IPS-NIHi11 (cell line): ENCODE measurements around the gene PLAAT2.
"Not testable (repeated sequence)": the region's sequence is repeated elsewhere in the genome, so short reads cannot be mapped to it uniquely, and the experiment has no call there.

Experiments
- DNase-seq: peaks from one replicate; pipeline ENCODE4 v3.0.0; 2012; ENCODE audit warnings: mixed read lengths, low spot score

The PLAAT2 gene

DNA sequence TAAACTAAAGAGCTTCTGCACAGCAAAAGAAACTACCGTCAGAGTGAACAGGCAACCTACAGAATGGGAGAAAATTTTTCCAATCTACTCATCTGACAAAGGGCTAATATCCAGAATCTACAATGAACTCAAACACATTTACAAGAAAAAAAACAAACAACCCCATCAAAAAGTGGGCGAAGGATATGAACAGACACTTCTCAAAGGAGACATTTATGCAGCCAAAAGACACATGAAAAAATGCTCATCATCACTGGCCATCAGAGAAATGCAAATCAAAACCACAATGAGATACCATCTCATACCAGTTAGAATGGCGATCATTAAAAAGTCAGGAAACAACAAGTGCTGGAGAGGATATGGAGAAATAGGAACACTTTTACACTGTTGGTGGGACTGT is 15.7 kb upstream of the PLAAT2 start:
- not testable (repeated sequence) for DNase-seq

DNA sequence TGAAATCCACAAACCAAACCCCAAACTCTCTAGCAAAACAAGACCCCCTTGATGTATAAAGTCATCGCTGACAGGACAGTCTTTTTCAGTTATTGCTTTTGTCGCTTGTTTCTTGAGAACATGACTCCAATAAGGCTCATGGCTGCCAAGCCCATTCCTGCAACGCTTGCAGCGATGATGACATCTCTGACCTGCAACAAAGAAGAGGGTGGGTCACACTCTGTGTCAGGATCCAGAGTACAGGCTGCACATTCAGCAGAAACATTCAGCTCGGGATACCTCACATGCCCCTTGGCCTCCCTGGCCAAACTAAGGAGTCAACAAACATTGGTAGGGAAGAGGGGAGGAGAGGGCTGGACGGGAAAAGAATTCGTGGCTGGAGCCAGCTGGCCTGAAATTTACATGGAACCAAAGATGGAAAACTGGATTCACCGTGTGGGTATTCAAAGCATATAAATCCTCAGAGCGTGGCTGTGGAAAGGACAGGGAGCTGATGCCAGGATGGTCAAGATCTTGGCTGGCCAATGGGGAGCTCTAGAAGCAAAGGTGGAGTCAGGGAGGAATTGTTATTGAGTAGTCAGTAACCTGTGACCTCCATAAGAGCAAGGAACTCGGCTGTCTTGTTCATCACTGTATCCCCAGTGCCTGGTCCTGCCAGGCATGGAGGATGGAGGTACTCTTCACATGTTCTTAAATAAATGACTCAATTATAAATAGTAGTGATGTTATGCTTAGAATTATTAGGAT is 11.8 kb upstream of the PLAAT2 start:
- DNase-seq = no peak

DNA sequence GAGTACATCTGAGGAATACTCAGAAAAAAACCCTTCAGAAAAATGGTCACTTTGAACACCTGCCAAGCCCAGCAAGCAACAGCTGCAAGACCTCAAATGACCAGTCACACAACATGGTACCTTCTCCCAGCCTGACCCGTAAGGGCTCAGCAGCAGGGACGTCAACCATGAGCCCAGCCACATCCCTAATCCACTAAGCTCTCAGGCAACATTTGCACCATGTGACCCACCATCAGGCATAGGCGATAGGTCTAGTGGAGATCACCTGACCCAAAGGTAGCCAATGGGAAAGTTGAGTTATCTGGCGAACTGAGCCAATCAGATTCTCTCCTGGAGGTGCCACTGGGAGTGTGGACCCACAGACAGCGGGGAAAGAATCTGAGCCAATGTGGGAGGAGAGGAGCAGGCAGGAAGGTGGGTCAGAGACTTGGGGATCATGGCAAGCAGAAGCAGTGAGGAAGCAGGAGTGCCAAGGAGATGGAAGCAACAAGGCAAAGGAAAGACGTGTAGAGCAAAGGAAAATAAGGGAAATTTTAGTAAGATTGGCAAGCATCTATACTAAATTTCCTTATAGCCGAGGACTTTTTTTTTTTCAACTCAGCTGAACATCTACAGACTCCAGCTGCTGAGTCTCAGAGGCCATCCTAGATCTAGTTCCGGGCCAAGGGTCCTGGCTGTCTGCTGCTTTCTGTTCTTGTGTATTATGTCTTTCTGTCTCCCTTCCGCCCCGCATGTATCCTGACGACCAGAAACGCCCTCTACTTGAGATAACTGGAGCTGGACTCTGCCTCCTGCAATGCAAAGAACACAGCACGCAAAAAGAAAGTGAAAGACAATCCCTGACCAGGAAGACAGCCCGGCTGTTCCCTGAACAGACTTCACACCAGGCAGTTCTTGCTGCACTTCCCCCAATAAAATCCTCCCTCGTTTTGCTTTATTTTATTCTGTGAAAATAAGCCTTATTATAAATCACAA is 11.0 kb upstream of the PLAAT2 start:
- no peak for DNase-seq

DNA sequence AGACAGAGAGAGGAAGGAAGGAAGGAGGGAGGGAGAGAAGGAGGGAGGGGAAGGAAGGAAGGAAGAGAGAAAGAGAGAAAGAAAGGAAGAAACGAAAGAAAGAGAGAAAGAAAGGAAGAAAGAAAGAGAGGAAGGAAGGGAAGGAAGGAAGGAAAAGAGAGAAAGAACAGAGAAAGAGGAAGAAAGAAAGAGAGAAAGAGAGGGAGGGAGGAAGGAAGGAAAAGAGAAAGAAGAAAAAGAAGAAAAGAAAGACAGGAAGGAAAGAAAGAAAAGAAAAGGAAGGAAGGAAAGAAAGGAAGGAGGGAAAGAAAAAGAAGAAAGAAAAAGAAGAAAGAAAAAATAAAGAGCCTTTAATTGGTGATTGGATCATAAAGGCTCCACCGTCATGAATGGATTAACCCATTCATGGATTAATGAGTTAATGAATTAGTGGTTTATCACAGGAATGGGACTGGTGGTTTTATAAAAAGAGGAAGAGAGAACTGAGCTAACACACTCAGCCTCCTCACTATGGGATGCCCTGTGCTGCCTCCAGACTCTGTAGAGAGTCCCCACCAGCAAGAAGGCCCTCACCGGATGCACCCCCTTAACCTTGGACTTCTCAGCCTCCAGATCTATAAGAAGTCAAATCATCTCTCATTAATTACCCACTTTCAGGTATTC is 9.0 kb upstream of the PLAAT2 start:
- no peak for DNase-seq

DNA sequence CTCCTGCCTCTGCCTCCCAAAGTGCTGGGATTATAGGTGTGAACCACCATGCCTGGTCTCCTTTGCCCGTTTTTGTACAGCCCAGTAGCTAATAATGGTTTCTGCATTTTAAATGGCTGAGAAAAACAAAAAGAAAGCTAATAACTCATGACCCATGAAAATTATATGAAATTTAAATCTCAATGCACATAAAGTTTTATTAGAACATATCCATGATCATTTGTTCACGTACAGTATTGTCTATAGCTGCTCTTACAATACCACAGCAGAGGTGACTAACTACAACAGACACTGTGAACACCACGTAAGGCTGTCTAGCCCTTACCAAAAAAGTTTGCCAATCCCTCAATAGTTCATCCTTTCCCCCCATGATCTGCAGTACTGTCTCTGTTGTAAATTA is 6.4 kb upstream of the PLAAT2 start:
- DNase-seq = no peak

DNA sequence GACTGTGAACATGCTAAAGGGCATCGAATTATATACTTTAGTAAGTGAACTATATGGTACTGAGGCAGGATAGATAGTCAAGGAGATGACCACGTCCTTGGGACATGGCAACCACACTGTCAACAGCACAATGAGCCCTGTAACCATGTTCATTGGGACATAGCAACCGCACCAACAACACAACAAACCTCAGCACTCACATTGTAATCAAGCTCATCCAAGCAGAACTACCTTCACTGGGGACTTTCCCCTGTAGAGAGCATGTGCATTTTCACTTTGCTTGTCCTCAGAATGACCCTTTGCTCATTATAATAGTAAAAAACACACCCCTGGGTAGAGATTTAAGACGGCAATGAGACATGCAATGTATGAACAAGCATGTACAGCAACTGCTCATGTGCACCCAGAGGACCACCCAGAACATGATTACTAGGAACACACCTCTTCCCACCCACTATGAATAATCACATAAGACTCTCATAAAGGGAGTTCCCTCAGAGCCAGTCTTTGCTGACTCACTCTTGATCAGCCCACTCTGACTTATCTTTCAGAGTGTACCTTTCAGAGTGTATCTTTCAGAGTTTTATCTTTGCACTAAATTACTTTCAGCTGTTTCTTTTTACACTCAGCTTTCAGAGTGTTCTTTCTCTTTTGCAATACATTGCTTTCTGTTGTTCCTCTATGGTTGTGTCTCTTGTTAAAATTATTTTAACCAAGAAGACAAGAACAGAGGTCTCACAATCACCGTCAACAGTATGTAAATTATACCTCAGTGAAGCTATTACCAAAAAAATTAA is 4.1 kb upstream of the PLAAT2 start:
- DNase-seq = no peak

DNA sequence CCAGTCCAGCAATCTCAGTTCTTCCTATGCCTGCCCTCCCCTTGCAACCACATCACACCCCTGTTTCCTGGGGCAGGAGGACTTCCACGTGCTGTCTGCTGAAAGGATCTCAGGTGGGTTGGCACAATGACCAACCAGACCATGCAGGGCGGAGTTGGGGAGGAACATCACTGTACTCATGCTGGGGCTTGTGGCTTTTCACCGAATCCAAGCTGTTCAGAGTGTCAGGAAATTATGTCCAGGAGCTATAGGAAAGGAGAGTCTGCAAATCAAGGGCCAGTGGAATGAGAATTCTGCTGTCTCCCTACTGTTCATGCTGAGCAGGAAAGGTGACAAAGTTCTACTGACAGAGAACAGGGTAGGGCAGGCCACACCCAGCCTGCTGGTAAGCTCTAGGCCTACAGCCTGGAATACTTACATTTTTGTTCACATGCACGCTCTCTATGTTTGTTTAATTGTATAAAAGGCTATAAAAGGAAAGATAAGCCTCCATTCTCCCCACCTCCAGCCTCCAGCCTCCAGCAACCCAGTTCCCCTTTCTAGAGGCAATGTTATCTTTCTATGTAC is 1.7 kb upstream of the PLAAT2 start:
- DNase-seq = no peak

DNA sequence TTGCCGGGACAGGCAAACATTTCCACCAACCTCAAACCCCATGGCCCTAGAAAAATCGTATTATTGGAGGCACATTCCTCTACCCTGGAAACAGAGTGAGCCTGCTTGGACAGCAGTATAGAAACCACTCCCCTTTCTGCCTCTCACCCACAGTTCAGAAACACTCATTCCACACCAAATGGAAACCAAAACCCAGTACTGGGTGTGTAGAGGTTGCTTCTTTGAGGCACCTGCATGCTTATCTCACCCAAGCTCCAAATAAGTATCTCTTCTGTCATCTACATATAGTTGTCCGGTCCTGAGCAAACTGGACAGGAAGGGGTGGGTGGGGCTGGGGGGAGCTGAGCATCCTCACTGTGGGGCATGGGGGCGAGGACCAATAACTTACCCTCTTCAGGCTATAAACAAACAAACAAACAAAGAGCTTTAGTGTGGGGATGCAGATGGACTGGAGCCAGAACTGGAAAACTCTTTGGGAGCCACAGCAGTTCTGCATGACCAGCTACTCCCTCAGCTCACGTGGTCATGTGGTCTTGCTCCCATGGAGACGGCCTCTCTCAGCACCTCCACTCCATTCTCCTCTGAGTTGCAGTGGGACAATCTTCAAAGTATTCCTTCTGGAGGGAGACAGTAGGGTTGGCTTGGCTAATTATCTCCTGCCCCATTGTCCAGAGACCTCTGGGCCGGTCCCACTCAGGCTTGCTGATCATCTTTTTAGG is 1.0 kb upstream of the PLAAT2 start:
- DNase-seq = no peak

DNA sequence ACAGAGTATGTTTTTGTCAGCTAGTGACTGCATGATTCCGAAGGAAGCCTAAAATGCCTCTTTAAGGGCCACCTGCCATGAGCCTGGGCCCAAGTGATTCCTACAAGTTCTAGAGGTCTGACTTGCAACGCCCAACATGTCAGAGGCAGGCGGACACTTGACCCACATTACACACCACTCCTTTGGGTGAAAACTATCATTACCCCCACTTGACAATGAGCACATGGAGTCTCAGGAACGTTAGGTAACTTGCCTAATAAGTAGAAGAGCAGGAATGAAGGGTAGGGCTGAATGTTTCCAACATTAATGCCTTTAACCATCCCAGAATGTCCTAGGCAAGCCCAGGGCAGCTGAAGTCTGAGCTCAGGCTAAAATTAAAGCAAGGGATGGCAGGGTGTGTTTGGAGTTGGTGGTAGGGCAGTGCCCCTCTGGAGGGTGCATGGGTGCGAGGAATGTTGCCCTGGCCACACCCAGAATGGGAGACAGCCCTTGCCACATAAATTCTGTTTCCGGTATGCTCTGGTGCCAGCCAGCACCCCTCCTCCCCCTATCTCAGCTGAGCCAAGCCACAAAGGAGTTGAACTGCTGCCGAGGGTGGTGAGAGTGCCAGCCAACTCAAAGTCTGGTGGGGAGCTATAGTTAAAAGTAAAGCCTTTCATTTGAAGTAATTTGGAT is 2.5 kb downstream of the PLAAT2 start:
- no peak for DNase-seq

DNA sequence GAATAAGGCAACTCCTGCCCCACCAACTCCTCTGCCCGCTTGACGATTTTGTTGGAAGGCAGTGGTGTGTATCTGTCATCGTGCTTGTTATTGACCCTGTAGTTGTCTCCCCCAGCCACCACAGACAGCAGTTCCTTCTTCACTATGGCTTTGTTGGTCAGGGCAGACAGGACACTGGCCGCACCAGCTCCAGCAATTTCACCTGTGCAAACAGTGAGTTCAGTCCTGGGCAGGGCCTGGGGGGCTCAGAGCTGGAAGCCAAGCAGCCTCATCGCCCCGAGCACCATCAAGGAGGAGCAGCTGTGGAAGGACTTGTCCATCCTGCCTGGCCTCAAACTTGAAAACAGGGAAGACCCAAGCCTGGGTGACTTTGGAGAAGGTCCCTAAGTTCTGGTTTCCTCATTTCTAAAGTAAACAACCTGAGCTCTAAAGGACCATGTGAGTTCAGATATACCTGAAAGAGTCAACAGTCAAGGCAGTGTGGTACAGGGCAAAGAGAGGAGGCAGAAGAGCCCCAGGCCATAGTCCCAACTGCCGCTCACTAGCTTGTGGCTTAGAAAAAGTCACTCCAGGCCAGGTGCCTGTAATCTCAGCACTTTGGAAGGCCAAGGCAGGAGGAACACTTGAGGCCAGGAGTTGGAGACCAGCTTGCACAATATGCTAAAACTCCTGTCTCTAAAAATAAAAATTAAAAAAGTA is 4.6 kb downstream of the PLAAT2 start:
- DNase-seq = no peak

DNA sequence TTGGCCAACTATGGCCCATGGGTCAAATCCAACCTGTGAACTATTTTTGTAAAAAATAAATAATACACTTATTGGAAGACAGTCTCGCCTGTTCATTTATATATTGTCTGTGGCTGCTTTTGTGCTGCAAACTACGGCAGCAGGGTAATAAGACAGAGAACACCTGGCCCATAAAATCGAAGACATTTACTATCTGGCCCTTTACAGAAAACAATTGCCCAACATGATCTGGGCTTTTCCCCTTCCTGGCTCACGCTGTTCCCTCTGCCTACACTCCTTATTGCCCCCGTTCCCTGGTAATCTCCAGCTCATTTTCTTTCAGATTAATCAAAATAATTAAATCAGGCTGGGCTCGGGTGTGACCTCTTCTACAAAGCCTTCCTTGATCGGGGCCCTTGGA is 5.6 kb downstream of the PLAAT2 start:
- DNase-seq = no peak

DNA sequence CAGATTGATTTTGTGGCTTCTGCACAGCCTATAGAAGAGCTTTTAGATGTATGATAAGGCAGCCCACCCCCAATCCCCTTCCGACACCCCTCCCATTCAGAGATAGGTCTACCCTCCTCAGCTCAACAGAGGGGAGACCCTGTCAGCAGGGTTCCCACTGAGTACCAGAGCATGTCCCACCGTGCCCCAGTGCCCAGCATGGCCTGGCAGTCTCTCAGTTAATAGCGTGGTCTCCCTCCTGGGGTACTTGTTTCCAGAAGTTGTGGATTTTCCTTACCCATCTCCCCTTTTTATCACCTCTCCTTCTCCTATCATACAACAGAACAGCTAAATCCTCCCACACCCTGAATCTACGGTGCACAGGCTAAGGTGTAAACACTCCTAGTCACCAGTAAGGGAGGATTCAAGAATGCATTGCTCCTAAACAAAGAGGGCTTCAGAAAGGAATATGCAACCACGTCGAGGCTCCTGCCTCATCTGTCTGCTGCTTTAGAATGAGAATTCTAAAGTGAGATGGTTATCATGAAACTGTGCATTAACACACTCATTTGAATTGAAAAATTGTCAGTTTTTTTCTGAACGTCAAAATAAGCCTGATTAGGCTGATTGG is 6.7 kb downstream of the PLAAT2 start:
- DNase-seq = no peak

DNA sequence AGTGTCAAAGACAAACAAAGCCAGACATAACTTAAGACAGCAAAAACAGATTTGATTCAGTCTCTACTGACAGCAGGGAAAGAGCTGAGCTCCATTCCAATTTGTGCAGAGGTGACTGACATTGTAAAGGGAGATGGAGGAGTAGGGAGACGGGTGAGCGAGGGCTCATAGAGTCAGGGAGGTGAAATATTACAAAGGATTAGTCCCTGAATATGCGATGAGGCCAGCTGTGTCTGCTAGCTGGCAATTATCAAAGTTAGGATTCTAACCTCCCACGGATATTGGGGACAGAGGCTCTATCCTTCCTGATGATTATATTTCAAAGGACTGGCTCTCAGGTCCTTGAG is 8.3 kb downstream of the PLAAT2 start:
- DNase-seq = no peak

DNA sequence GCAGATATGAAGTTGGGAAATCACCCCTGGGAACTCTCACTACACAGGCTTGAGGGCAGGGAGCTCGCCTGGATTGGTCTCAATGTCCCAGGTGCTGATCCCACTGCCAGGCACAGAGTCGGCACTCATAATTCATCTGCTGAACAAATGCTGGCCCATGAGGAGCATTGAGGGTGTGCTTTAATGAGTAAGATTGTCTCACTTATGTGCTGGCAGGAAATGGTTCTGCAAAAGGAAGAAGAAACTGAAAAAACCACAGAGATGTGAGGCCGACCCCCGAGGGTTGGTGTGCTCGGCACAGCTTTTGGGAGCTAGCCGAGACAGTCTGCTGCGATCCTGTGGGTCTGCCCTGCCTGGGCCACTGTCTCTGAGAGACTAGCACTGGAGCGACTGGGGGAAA is 9.4 kb downstream of the PLAAT2 start:
- DNase-seq = no peak

DNA sequence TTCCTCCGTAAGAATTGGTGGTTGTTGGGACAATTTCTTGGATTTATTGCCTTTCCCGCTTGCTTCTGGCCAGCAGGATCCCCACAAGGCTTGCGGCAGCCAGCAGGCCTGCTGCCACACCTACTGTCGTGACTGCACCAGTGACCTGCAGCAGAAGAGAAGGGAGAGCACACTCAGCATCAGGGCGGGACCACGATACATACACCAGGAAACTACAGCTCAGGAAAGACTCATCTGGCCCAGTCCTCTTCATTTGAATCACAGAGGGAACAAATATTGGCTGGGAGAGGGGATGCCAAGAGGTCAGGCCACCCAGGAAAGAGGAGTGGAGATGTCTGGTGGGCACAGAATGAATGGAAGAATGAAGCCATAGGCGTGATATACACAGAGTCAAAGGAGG is 10.3 kb downstream of the PLAAT2 start:
- no peak for DNase-seq

DNA sequence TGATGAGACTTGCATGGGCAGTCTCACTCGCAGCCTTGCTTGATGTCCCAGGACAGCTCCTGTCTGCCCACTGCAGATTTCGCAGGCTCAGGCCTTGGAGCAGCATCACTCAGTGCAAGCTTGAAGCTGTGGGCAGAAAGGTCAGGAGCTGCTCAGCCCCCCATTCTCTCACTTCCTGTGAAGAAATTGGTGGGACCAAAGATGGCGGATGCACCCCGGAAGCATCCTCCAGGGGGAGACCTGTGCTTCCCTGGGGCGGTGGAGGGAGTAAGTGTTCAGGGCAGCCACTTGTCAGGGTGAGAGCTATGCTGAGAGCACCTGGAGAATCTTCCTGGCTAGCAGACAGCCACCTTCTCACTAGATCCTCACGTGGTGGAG is 11.3 kb downstream of the PLAAT2 start:
- DNase-seq = no peak

DNA sequence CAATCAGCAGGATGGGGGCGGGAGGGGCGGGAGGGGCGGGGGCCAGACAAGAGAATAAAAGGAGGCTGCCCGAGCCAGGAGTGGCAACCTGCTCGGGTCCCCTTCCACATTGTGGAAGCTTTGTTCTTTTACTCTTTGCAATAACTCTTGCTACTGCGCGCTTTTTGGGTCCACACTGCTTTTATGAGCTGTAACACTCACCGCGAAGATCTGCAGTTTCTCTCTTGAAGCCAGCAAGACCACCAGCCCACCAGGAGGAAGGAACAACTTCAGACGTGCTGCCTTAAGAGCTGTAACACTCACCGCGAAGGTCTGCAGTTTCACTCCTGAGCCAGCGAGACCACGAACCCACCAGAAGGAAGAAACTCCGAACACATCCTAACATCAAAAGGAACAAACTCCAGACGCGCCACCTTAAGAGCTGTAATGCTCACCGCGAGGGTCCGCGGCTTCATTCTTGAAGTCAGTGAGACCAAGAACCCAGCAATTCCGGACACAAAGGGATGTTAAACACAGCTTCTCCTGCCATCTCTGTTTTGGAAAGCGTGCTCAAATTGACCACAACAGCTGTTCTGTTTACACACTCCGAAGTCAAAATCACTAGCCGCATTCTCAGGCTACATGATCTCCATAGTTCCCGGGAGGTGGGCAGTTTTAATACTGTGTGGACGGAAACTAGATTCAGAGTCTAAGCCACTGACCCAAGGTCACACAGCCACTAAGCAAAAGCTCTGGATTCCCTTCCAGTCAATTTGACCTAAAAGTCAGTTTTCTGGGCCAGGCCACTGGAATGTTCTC is 11.9 kb downstream of the PLAAT2 start:
- no peak for DNase-seq

DNA sequence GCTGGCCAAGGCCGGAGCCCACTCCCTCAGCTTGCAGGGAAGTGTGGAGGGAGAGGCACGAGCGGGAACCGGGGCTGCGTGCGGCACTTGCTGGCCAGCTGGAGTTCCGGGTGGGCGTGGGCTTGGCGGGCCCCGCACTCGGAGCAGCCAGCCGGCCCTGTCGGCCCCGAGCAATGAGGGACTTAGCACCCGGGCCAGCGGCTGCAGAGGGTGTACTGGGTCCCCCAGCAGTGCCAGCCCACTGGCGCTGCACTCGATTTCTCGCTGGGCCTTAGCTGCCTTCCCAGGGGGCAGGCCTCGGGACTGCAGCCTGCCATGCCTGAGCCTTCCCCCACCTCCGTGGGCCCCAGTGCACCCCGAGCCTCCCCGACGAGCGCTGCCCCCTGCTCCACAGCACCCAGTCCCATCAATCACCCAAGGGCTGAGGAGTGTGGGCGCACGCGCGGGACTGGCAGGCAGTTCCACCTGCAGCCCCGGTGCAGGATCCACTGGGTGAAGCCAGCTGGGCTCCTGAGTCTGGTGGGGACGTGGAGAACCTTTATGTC is 13.0 kb downstream of the PLAAT2 start:
- not testable (repeated sequence) for DNase-seq
